ACC112 (cell line): Measurements from ENCODE around the gene LRCOL1.

Source experiments
- H2AFZ ChIP-seq: fragments of 200-600 bp; sonication (generic); one replicate; pipeline ENCODE4 v1.6.0; 2017; ENCODE audit warnings: antibody characterized with exemption, low read length; ENCODE audit not compliant: unreplicated experiment
- H3K27ac ChIP-seq: fragments of 200-600 bp; sonication (generic); 2 replicates; pipeline ENCODE4 v1.5.1; 2014; ENCODE audit warnings: low read depth, mild to moderate bottlenecking, antibody characterized with exemption, low read length, moderate library complexity
- H3K27me3 ChIP-seq: fragments of 200-600 bp; sonication (generic); 2 replicates; pipeline ENCODE4 v1.6.1; 2014; ENCODE audit warnings: mild to moderate bottlenecking, antibody characterized with exemption, low read length, moderate library complexity, mixed read lengths; ENCODE audit not compliant: insufficient read depth
- H3K36me3 ChIP-seq: fragments of 200-600 bp; sonication (generic); 2 replicates; pipeline ENCODE4 v1.6.1; 2016; ENCODE audit warnings: mild to moderate bottlenecking, antibody characterized with exemption, low read length, moderate library complexity, mixed read lengths; ENCODE audit not compliant: insufficient read depth
- H3K4me1 ChIP-seq: fragments of 200-600 bp; sonication (generic); one replicate; pipeline ENCODE4 v1.6.1; 2016; ENCODE audit warnings: low read length, mixed read lengths; ENCODE audit not compliant: insufficient read depth, unreplicated experiment, control insufficient read depth
- H3K4me3 ChIP-seq: fragments of 200-600 bp; sonication (generic); 2 replicates; pipeline ENCODE4 v1.5.1; 2014; ENCODE audit warnings: mild to moderate bottlenecking, low read depth, low read length
- H3K79me2 ChIP-seq: fragments of 200-600 bp; sonication (generic); one replicate; pipeline ENCODE4 v1.6.0; 2016; ENCODE audit warnings: low read length; ENCODE audit not compliant: control insufficient read depth, unreplicated experiment, insufficient read depth

The LRCOL1 gene

GRCh38 chr12:132647858-132648257 is 37.5 kb upstream of the LRCOL1 start:
- no peaks in the 10 kb centered on the region for H3K4me1 ChIP-seq
- no peak overlapping the region for H3K4me3 ChIP-seq
- no peak overlapping the region for H2AFZ ChIP-seq
- no peaks in the 10 kb centered on the region for H3K79me2 ChIP-seq
- H3K36me3 ChIP-seq = peaks cover 26% of the 10 kb centered on the region; the same call in 1 of the 2 replicates
- H3K27me3 ChIP-seq = no peaks in the 10 kb centered on the region
- no peak overlapping the region for H3K27ac ChIP-seq

- Histone ChIP-seq H3K4me3 (no peak overlapping the region), H3K36me3 (peaks cover 20% of the 10 kb centered on the region; the same call in 1 of the 2 replicates), H3K27me3 (no peaks in the 10 kb centered on the region), H3K4me1 (no peaks in the 10 kb centered on the region), H3K79me2 (no peaks in the 10 kb centered on the region), H2AFZ (no peak overlapping the region), H3K27ac (no peak overlapping the region)
Measured at GRCh38 chr12:132646850-132647249, 36.5 kb upstream of the LRCOL1 start.

GRCh38 chr12:132642846-132643835 is 32.8 kb upstream of the LRCOL1 start:
- Histone ChIP-seq H3K36me3 (peaks cover 14% of the 10 kb centered on the region; the same call in 1 of the 2 replicates), H3K27ac (no peak overlapping the region), H3K79me2 (no peaks in the 10 kb centered on the region), H3K4me1 (no peaks in the 10 kb centered on the region), H2AFZ (no peak overlapping the region), H3K27me3 (no peaks in the 10 kb centered on the region), H3K4me3 (no peak overlapping the region)

- Histone ChIP-seq H3K4me3 (no peak overlapping the region), H3K4me1 (no peaks in the 10 kb centered on the region), H2AFZ (no peak overlapping the region), H3K79me2 (no peaks in the 10 kb centered on the region), H3K27me3 (no peaks in the 10 kb centered on the region), H3K27ac (no peak overlapping the region), H3K36me3 (peaks cover 6% of the 10 kb centered on the region; the same call in 1 of the 2 replicates)
Measured at GRCh38 chr12:132641811-132642650, 31.6 kb upstream of the LRCOL1 start.

GRCh38 chr12:132640936-132641335 is 30.6 kb upstream of the LRCOL1 start:
- Histone ChIP-seq H3K36me3 (peaks cover 2% of the 10 kb centered on the region; the same call in 1 of the 2 replicates), H3K27ac (no peak overlapping the region), H3K79me2 (no peaks in the 10 kb centered on the region), H3K4me3 (no peak overlapping the region), H3K27me3 (no peaks in the 10 kb centered on the region), H3K4me1 (no peaks in the 10 kb centered on the region), H2AFZ (no peak overlapping the region)

GRCh38 chr12:132639956-132640520 is 29.7 kb upstream of the LRCOL1 start:
- Histone ChIP-seq H3K4me1 (no peaks in the 10 kb centered on the region), H3K27ac (no peak overlapping the region), H3K27me3 (no peaks in the 10 kb centered on the region), H3K36me3 (no peaks in the 10 kb centered on the region), H3K4me3 (no peak overlapping the region), H3K79me2 (no peaks in the 10 kb centered on the region), H2AFZ (no peak overlapping the region)

GRCh38 chr12:132638541-132639408 is 28.4 kb upstream of the LRCOL1 start:
- Histone ChIP-seq H3K4me1 (no peaks in the 10 kb centered on the region), H3K27ac (no peak overlapping the region), H3K4me3 (no peak overlapping the region), H3K27me3 (no peaks in the 10 kb centered on the region), H3K36me3 (no peaks in the 10 kb centered on the region), H3K79me2 (no peaks in the 10 kb centered on the region), H2AFZ (no peak overlapping the region)

- Histone ChIP-seq H3K4me1 (no peaks in the 10 kb centered on the region), H3K4me3 (no peak overlapping the region), H3K79me2 (no peaks in the 10 kb centered on the region), H2AFZ (no peak overlapping the region), H3K27me3 (no peaks in the 10 kb centered on the region), H3K36me3 (no peaks in the 10 kb centered on the region), H3K27ac (no peak overlapping the region)
Measured at GRCh38 chr12:132637811-132638210, 27.4 kb upstream of the LRCOL1 start.

- no peaks in the 10 kb centered on the region for H3K4me1 ChIP-seq
- H2AFZ ChIP-seq = no peak overlapping the region
- no peak overlapping the region for H3K4me3 ChIP-seq
- H3K36me3 ChIP-seq = peaks cover 12% of the 10 kb centered on the region; the same call in 1 of the 2 replicates
- H3K27ac ChIP-seq = no peak overlapping the region
- no peaks in the 10 kb centered on the region for H3K79me2 ChIP-seq
- no peaks in the 10 kb centered on the region for H3K27me3 ChIP-seq
Measured at GRCh38 chr12:132635076-132635955, 24.9 kb upstream of the LRCOL1 start.
